Progenitor cell of endocrine pancreas (in vitro differentiated cells): Measurements from ENCODE around the gene CUL2. TPM values are rescaled to one million over a fixed set of nuclear protein-coding genes. Genes with fewer than 3 reads are reported as not detected.
"Not testable (repeated sequence)": the region's sequence is repeated elsewhere in the genome, so short reads cannot be mapped to it uniquely, and the experiment has no call there.

Source experiments
- DNase-seq: peaks from one replicate; pipeline ENCODE4 v3.0.0; 2021; ENCODE audit warnings: low spot score; ENCODE audit not compliant: unreplicated experiment
- H3K27ac Mint-ChIP-seq: 2 replicates; pipeline ENCODE4 v1.8.0; 2021; ENCODE audit warnings: mild to moderate bottlenecking, moderate library complexity, mixed read lengths
- H3K27me3 Mint-ChIP-seq: 2 replicates; pipeline ENCODE4 v1.8.0; 2021; ENCODE audit warnings: mixed read lengths
- H3K36me3 Mint-ChIP-seq: 2 replicates; pipeline ENCODE4 v1.8.0; 2022; ENCODE audit warnings: mixed read lengths; ENCODE audit not compliant: insufficient read depth
- H3K4me1 Mint-ChIP-seq: 2 replicates; pipeline ENCODE4 v1.8.0; 2021; ENCODE audit warnings: low read depth, mixed read lengths
- H3K4me3 Mint-ChIP-seq: 2 replicates; pipeline ENCODE4 v1.8.0; 2021; ENCODE audit warnings: low read depth, mild to moderate bottlenecking, moderate library complexity, mixed read lengths
- H3K9me3 Mint-ChIP-seq: 2 replicates; pipeline ENCODE4 v1.8.0; 2021; ENCODE audit warnings: low read depth, mixed read lengths
- CTCF ChIP-seq: fragments of 200-600 bp; sonication (generic); IDR thresholded peaks from one replicate; pipeline ENCODE4 v1.5.0; 2021; ENCODE audit warnings: antibody characterized with exemption, mild to moderate bottlenecking; ENCODE audit not compliant: unreplicated experiment
- total RNA-seq: library from RNA; stranded (reverse); gene quantifications from 2 replicates; pipeline ENCODE4 v1.2.1, GENCODE V29; 2021

Gene CUL2
- total RNA-seq, 1 donor from 2014 or later: 36.2 TPM

- TF ChIP-seq CTCF: no peak
Measured at GRCh38 chr10:35096312-35096711, 6.2 kb upstream of the CUL2 start.

GRCh38 chr10:35092851-35093250 is 2.7 kb upstream of the CUL2 start:
- Mint-ChIP-seq H3K36me3 (peaks cover 1% of the 10 kb centered on the region), H3K4me3 (no peak overlapping the region), H3K9me3 (peaks cover 4% of the 10 kb centered on the region), H3K27ac (no peak overlapping the region), H3K27me3 (no peaks in the 10 kb centered on the region), H3K4me1 (peaks cover 23% of the 10 kb centered on the region)
- no peak for TF ChIP-seq CTCF
- no peak for DNase-seq

More at GRCh38 chr10:35096312-35096711, 6.2 kb upstream of the CUL2 start:
- H3K4me1 Mint-ChIP-seq: peaks cover 3% of the 10 kb centered on the region
- no peaks in the 10 kb centered on the region for H3K27me3 Mint-ChIP-seq
- no peak for DNase-seq
- H3K27ac Mint-ChIP-seq: no peak overlapping the region
- H3K4me3 Mint-ChIP-seq: no peak overlapping the region
- H3K36me3 Mint-ChIP-seq: no peaks in the 10 kb centered on the region
- peaks cover 4% of the 10 kb centered on the region for H3K9me3 Mint-ChIP-seq

- no peak overlapping the region for H3K27ac Mint-ChIP-seq
- TF ChIP-seq CTCF: no peak
- peaks cover 6% of the 10 kb centered on the region for H3K36me3 Mint-ChIP-seq
- H3K27me3 Mint-ChIP-seq: no peaks in the 10 kb centered on the region
- peaks cover 4% of the 10 kb centered on the region for H3K9me3 Mint-ChIP-seq
- no peak overlapping the region for H3K4me3 Mint-ChIP-seq
- H3K4me1 Mint-ChIP-seq: peaks cover 29% of the 10 kb centered on the region
- no peak for DNase-seq
Measured at GRCh38 chr10:35091994-35092790, 2.1 kb upstream of the CUL2 start.

- Mint-ChIP-seq H3K4me1 (peaks cover 32% of the 10 kb centered on the region), H3K27me3 (no peaks in the 10 kb centered on the region), H3K9me3 (peaks cover 4% of the 10 kb centered on the region), H3K4me3 (peak overlapping the region; percentile 92), H3K36me3 (peaks cover 9% of the 10 kb centered on the region), H3K27ac (peak overlapping the region; percentile 93)
- DNase-seq: no peak
- no peak for TF ChIP-seq CTCF
Measured at GRCh38 chr10:35089611-35090161, 455 bp downstream of the CUL2 start.

GRCh38 chr10:35083242-35083641 is 6.9 kb downstream of the CUL2 start:
- Mint-ChIP-seq H3K4me3 (no peak overlapping the region), H3K9me3 (peaks cover 11% of the 10 kb centered on the region), H3K27me3 (no peaks in the 10 kb centered on the region), H3K36me3 (peaks cover 31% of the 10 kb centered on the region), H3K27ac (no peak overlapping the region), H3K4me1 (peaks cover 12% of the 10 kb centered on the region)
- TF ChIP-seq CTCF: no peak
- no peak for DNase-seq

- H3K4me3 Mint-ChIP-seq, H3K4me1 Mint-ChIP-seq, H3K27ac Mint-ChIP-seq, DNase-seq, H3K27me3 Mint-ChIP-seq: not testable (repeated sequence)
- peaks cover 22% of the 10 kb centered on the region for H3K36me3 Mint-ChIP-seq
- H3K9me3 Mint-ChIP-seq: peaks cover 11% of the 10 kb centered on the region
Measured at GRCh38 chr10:35080261-35080660, 9.9 kb downstream of the CUL2 start.
